ENCODE data around the gene PWWP2B.

PWWP2B gene

GRCh38 chr10:132406181-132406580 lies 9.2 kb downstream of the PWWP2B start:
- no peak for TF ChIP-seq CTCF (IDR thresholded peaks at IDR 0.05; ENCODE audit: extremely low read depth, insufficient read depth, missing control alignments)
- in situ Hi-C loops (cut with MboI; ENCODE audit: low pct_unique_long_range_greater_than_20kb, low sequenced_read_pairs, unreplicated experiment), result no loop called here
- DNase-seq (ENCODE audit: low spot score), result no peak

- no peak for TF ChIP-seq CTCF (IDR thresholded peaks at IDR 0.05; ENCODE audit: extremely low read depth, insufficient read depth, missing control alignments)
- no peak for DNase-seq (ENCODE audit: low spot score)
- in situ Hi-C loops (cut with MboI; ENCODE audit: low pct_unique_long_range_greater_than_20kb, low sequenced_read_pairs, unreplicated experiment), result no loop called here
These were observed 9.8 kb downstream of the PWWP2B start for GRCh38 chr10:132406750-132407149.

GRCh38 chr10:132407243-132407746 lies 10.3 kb downstream of the PWWP2B start:
- no peak for TF ChIP-seq CTCF (IDR thresholded peaks at IDR 0.05; ENCODE audit: extremely low read depth, insufficient read depth, missing control alignments)
- DNase-seq (ENCODE audit: low spot score), result no peak
- in situ Hi-C loops (cut with MboI; ENCODE audit: low pct_unique_long_range_greater_than_20kb, low sequenced_read_pairs, unreplicated experiment), result no loop called here

GRCh38 chr10:132407846-132408278 lies 10.9 kb downstream of the PWWP2B start:
- no peak for DNase-seq (ENCODE audit: low spot score)
- in situ Hi-C loops (cut with MboI; ENCODE audit: low pct_unique_long_range_greater_than_20kb, low sequenced_read_pairs, unreplicated experiment), result no loop called here
- no peak for TF ChIP-seq CTCF (IDR thresholded peaks at IDR 0.05; ENCODE audit: extremely low read depth, insufficient read depth, missing control alignments)

GRCh38 chr10:132408367-132408781 lies 11.4 kb downstream of the PWWP2B start:
- DNase-seq (ENCODE audit: low spot score), result no peak
- in situ Hi-C loops (cut with MboI; ENCODE audit: low pct_unique_long_range_greater_than_20kb, low sequenced_read_pairs, unreplicated experiment), result no loop called here
- TF ChIP-seq CTCF (IDR thresholded peaks at IDR 0.05; ENCODE audit: extremely low read depth, insufficient read depth, missing control alignments), result no peak

GRCh38 chr10:132408823-132409666 lies 12.0 kb downstream of the PWWP2B start:
- TF ChIP-seq CTCF (IDR thresholded peaks at IDR 0.05; ENCODE audit: extremely low read depth, insufficient read depth, missing control alignments), result no peak
- DNase-seq (ENCODE audit: low spot score), result no peak
- in situ Hi-C loops (cut with MboI; ENCODE audit: low pct_unique_long_range_greater_than_20kb, low sequenced_read_pairs, unreplicated experiment), result no loop called here

Data from GM13977 (cell line).